ENCODE results near the gene GGA3. TPM values are rescaled to one million over a fixed set of nuclear protein-coding genes. Genes with fewer than 3 reads are reported as not detected.
A peak's percentile ranks its signal among the peaks of the same experiment; 100 is the strongest.

The GGA3 gene
- total and polyA plus RNA-seq, 12 donors = 8.0 to 51.5 (median 23.7) TPM

GRCh38 chr17:75252039-75252816, 9.2 kb downstream of the GGA3 start:
- intact Hi-C loops (cut with DNase I) = no loop called here
- Histone ChIP-seq H3K4me1 (replicated peaks in 1 of 2) (peaks cover 0 to 13% of the 10 kb centered on the region in 2 donors), H3K9me3 (replicated peaks in 1 of 3) (no peaks in the 10 kb centered on the region), H3K27ac (no peak overlapping the region), H3K27me3 (no peaks in the 10 kb centered on the region), H3K4me3 (no peak overlapping the region), H3K36me3 (replicated peaks in 1 of 2) (no peaks in the 10 kb centered on the region)
- DNase-seq = no peak
- TF ChIP-seq CTCF (IDR thresholded peaks at IDR 0.05) (no peak), POLR2A (IDR thresholded peaks at IDR 0.05) (no peak)
- 90 to 92% (median 91%) methylated on average over 8 of the region's 8 CpGs for WGBS, 4 donors

GRCh38 chr17:75250009-75250471, 11.4 kb downstream of the GGA3 start:
- TF ChIP-seq POLR2A (IDR thresholded peaks at IDR 0.05) (no peak), CTCF (IDR thresholded peaks at IDR 0.05) (no peak)
- no peaks in the 10 kb centered on the region for H3K27me3 ChIP-seq
- intact Hi-C loops (cut with DNase I) = no loop called here
- H3K27ac ChIP-seq = peak overlapping the region in 2 of 5 donors; percentile 52 to 62
- H3K4me3 ChIP-seq = no peak overlapping the region
- no peaks in the 10 kb centered on the region for H3K9me3 ChIP-seq (replicated peaks in 1 of 3)
- WGBS, 4 donors = 34 to 59% (median 42%) methylated on average over 11 of the region's 11 CpGs
- H3K4me1 ChIP-seq (replicated peaks in 1 of 2) = peaks cover 0 to 13% of the 10 kb centered on the region in 2 donors
- DNase-seq = peak in 2 of 7 donors; percentile 22 to 44
- peaks cover 0 to 13% of the 10 kb centered on the region in 2 donors for H3K36me3 ChIP-seq (replicated peaks in 1 of 2)

GRCh38 chr17:75249564-75249963, 11.8 kb downstream of the GGA3 start:
- DNase-seq = no peak
- peaks cover 0 to 13% of the 10 kb centered on the region in 2 donors for H3K4me1 ChIP-seq (replicated peaks in 1 of 2)
- H3K9me3 ChIP-seq (replicated peaks in 1 of 3) = no peaks in the 10 kb centered on the region
- intact Hi-C loops (cut with DNase I) = no loop called here
- peak overlapping the region in 2 of 5 donors; percentile 52 to 62 for H3K27ac ChIP-seq
- no peaks in the 10 kb centered on the region for H3K27me3 ChIP-seq
- H3K36me3 ChIP-seq (replicated peaks in 1 of 2) = peaks cover 0 to 17% of the 10 kb centered on the region in 2 donors
- TF ChIP-seq CTCF (IDR thresholded peaks at IDR 0.05) (no peak), POLR2A (IDR thresholded peaks at IDR 0.05) (no peak)
- 71 to 78% (median 74%) methylated on average over 4 of the region's 4 CpGs for WGBS, 4 donors
- no peak overlapping the region for H3K4me3 ChIP-seq

GRCh38 chr17:75246404-75246803, 15.0 kb downstream of the GGA3 start:
- Histone ChIP-seq H3K4me1 (replicated peaks in 1 of 2) (peaks cover 0 to 13% of the 10 kb centered on the region in 2 donors), H3K36me3 (replicated peaks in 1 of 2) (peaks cover 0 to 49% of the 10 kb centered on the region in 2 donors), H3K27me3 (no peaks in the 10 kb centered on the region), H3K27ac (no peak overlapping the region), H3K9me3 (replicated peaks in 1 of 3) (no peaks in the 10 kb centered on the region), H3K4me3 (no peak overlapping the region)
- WGBS, 4 donors = 80 to 90% (median 86%) methylated on average over 11 to 12 of the region's 12 CpGs
- DNase-seq = no peak
- intact Hi-C loops (cut with DNase I) = no loop called here
- no peak for TF ChIP-seq CTCF (IDR thresholded peaks at IDR 0.05)
- TF ChIP-seq POLR2A (IDR thresholded peaks at IDR 0.05) = no peak
